ENCODE results near the gene MRPL45. TPM values are rescaled to one million over a fixed set of nuclear protein-coding genes. Genes with fewer than 3 reads are reported as not detected.

Gene MRPL45
- polyA plus RNA-seq, 1 of the 3 experiments (the other 2 are of a cell fraction) = 35.5 TPM

DNA sequence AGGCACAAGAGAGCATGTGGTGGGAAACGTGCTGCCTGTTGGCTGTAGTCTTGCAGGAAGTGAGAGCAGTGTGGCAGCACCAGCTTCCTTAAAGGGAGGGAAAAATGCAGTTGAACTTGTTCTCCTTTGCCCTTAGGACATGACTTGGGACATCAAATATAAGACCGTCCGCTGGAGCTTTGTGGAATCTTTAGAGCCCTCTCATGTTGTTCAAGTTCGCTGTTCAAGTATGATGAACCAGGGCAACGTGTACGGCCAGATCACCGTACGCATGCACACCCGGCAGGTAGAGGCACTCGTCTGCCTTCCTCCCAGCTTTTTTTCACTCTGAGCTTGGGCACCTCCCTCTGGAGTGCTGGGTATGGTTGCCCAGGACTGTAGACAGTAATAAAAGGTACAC, 23.5 kb downstream of the MRPL45 start:
- Histone ChIP-seq H2AFZ (ENCODE audit: low read depth) (no peak overlapping the region), H3K9me3 (no peaks in the 10 kb centered on the region), H3K4me3 (ENCODE audit: low read depth in 2 of 2, low read length in 1 of 2) (no peak overlapping the region), H3F3A (replicated peaks; ENCODE audit: insufficient read depth) (no peaks in the 10 kb centered on the region), H4K20me1 (ENCODE audit: insufficient read depth) (no peaks in the 10 kb centered on the region), H3K27me3 (ENCODE audit: insufficient read depth) (no peaks in the 10 kb centered on the region), H3K4me2 (no peak overlapping the region), H3K4me1 (ENCODE audit: control insufficient read depth in 1 of 2, insufficient read depth in 2 of 2, low read depth in 1 of 2, low read length in 1 of 2) (peaks cover 0 to 20% of the 10 kb centered on the region in 2 experiments; a peak in 2 of 4 replicates), H3K79me2 (ENCODE audit: insufficient read depth) (no peaks in the 10 kb centered on the region), H3K9me2 (no peaks in the 10 kb centered on the region), H3K9ac (no peak overlapping the region), H3K36me3 (replicated peaks in 1 of 2; ENCODE audit: control insufficient read depth in 1 of 2, insufficient read depth in 2 of 2, low read length in 1 of 2) (peaks cover 9 to 29% of the 10 kb centered on the region in 2 experiments), H3K27ac (ENCODE audit: low read depth in 2 of 2, low read length in 1 of 2) (no peak overlapping the region)
- ChIA-PET CTCF (interaction anchor here (0.7 to 23.5 kb wide), 2 partner anchors 27 to 83 kb away, joined by 3 to 303 read pairs; partner anchors contain the start of genes GPR179 and SOCS7), POLR2A (no interaction called here)
- TF ChIP-seq NRF1 (IDR thresholded peaks at IDR 0.05; ENCODE audit: low read depth, low read length) (no peak), RFX5 (IDR thresholded peaks at IDR 0.05; ENCODE audit: low read length) (no peak), ELF1 (IDR thresholded peaks at IDR 0.05) (no peak), SMC3 (IDR thresholded peaks at IDR 0.05; ENCODE audit: low read depth, low read length) (no peak), CHD2 (IDR thresholded peaks at IDR 0.05; ENCODE audit: low read length, partially characterized antibody) (no peak), GABPA (IDR thresholded peaks at IDR 0.05; ENCODE audit: low read depth) (no peak), EP300 (IDR thresholded peaks at IDR 0.05; ENCODE audit: borderline replicate concordance in 1 of 2, low read depth in 1 of 2, low read length in 1 of 2) (no peak), POLR2AphosphoS5 (IDR thresholded peaks at IDR 0.05; ENCODE audit: low read depth, low read length) (no peak), TCF12 (IDR thresholded peaks at IDR 0.05) (no peak)
- TF ChIP-seq, protein P1, sequence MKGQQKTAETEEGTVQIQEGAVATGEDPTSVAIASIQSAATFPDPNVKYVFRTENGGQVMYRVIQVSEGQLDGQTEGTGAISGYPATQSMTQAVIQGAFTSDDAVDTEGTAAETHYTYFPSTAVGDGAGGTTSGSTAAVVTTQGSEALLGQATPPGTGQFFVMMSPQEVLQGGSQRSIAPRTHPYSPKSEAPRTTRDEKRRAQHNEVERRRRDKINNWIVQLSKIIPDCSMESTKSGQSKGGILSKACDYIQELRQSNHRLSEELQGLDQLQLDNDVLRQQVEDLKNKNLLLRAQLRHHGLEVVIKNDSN (IDR thresholded peaks at IDR 0.05; ENCODE audit: borderline replicate concordance, low read depth) = no peak
- TF ChIP-seq, protein P2, sequence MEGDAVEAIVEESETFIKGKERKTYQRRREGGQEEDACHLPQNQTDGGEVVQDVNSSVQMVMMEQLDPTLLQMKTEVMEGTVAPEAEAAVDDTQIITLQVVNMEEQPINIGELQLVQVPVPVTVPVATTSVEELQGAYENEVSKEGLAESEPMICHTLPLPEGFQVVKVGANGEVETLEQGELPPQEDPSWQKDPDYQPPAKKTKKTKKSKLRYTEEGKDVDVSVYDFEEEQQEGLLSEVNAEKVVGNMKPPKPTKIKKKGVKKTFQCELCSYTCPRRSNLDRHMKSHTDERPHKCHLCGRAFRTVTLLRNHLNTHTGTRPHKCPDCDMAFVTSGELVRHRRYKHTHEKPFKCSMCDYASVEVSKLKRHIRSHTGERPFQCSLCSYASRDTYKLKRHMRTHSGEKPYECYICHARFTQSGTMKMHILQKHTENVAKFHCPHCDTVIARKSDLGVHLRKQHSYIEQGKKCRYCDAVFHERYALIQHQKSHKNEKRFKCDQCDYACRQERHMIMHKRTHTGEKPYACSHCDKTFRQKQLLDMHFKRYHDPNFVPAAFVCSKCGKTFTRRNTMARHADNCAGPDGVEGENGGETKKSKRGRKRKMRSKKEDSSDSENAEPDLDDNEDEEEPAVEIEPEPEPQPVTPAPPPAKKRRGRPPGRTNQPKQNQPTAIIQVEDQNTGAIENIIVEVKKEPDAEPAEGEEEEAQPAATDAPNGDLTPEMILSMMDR (IDR thresholded peaks at IDR 0.05) = no peak
- TF ChIP-seq, protein P3, sequence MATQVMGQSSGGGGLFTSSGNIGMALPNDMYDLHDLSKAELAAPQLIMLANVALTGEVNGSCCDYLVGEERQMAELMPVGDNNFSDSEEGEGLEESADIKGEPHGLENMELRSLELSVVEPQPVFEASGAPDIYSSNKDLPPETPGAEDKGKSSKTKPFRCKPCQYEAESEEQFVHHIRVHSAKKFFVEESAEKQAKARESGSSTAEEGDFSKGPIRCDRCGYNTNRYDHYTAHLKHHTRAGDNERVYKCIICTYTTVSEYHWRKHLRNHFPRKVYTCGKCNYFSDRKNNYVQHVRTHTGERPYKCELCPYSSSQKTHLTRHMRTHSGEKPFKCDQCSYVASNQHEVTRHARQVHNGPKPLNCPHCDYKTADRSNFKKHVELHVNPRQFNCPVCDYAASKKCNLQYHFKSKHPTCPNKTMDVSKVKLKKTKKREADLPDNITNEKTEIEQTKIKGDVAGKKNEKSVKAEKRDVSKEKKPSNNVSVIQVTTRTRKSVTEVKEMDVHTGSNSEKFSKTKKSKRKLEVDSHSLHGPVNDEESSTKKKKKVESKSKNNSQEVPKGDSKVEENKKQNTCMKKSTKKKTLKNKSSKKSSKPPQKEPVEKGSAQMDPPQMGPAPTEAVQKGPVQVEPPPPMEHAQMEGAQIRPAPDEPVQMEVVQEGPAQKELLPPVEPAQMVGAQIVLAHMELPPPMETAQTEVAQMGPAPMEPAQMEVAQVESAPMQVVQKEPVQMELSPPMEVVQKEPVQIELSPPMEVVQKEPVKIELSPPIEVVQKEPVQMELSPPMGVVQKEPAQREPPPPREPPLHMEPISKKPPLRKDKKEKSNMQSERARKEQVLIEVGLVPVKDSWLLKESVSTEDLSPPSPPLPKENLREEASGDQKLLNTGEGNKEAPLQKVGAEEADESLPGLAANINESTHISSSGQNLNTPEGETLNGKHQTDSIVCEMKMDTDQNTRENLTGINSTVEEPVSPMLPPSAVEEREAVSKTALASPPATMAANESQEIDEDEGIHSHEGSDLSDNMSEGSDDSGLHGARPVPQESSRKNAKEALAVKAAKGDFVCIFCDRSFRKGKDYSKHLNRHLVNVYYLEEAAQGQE (IDR thresholded peaks at IDR 0.05; ENCODE audit: low read depth, low read length) = no peak
- DNase-seq = no peak
- 89% methylated on average over 9 of the region's 10 CpGs for WGBS (ENCODE audit: low lambda C conversion rate)

Measured in SK-N-SH (cell line).